ENCODE measurements around the gene PTPRB.

PTPRB gene

DNA sequence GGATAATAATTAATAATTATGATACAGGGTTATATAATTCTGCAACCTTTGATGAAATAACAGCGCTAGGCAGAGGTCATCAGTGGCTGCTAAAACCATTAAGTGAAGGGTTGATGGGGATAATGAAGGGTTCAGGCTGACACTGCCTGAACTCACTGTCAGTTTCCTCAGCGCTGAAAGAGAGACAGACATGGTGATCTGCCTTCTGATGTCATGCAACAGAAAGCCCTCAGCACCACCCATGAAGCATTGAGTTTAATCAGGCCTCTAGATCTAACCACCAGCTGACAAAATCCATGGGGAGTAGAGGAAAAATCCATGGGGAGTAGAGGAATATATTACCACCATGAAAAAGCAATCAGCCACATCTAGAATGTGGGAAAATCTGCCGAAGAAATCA is 107.6 kb downstream of the PTPRB start:
- Histone ChIP-seq H4K20me1 (ENCODE audit: control insufficient read depth, insufficient read depth, low read depth, low read length) (no peaks in the 10 kb centered on the region), H3K4me2 (ENCODE audit: low read length) (no peak overlapping the region), H3K27ac (ENCODE audit: low read depth, low read length) (no peak overlapping the region), H3K79me2 (ENCODE audit: control insufficient read depth, low read length) (no peaks in the 10 kb centered on the region), H3K9me3 (ENCODE audit: control insufficient read depth, insufficient read depth, low read length) (no peaks in the 10 kb centered on the region), H3K27me3 (ENCODE audit: control insufficient read depth, low read length) (no peaks in the 10 kb centered on the region), H3K4me3 (ENCODE audit: low read length) (no peak overlapping the region), H3F3A (ENCODE audit: control insufficient read depth, insufficient read depth) (no peaks in the 10 kb centered on the region), H3K36me3 (ENCODE audit: control insufficient read depth, low read length) (peaks cover 34% of the 10 kb centered on the region), H3K4me1 (ENCODE audit: control insufficient read depth, low read length) (no peaks in the 10 kb centered on the region), H3K9me2 (replicated peaks; ENCODE audit: control insufficient read depth, low read length) (no peaks in the 10 kb centered on the region)
- TF ChIP-seq, protein P1, sequence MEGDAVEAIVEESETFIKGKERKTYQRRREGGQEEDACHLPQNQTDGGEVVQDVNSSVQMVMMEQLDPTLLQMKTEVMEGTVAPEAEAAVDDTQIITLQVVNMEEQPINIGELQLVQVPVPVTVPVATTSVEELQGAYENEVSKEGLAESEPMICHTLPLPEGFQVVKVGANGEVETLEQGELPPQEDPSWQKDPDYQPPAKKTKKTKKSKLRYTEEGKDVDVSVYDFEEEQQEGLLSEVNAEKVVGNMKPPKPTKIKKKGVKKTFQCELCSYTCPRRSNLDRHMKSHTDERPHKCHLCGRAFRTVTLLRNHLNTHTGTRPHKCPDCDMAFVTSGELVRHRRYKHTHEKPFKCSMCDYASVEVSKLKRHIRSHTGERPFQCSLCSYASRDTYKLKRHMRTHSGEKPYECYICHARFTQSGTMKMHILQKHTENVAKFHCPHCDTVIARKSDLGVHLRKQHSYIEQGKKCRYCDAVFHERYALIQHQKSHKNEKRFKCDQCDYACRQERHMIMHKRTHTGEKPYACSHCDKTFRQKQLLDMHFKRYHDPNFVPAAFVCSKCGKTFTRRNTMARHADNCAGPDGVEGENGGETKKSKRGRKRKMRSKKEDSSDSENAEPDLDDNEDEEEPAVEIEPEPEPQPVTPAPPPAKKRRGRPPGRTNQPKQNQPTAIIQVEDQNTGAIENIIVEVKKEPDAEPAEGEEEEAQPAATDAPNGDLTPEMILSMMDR (IDR thresholded peaks at IDR 0.05; ENCODE audit: low read depth, low read length, poor library complexity, severe bottlenecking) = no peak
- TF ChIP-seq EZH2phosphoT487 (IDR thresholded peaks at IDR 0.05; ENCODE audit: borderline replicate concordance, low read length) = no peak

DNA sequence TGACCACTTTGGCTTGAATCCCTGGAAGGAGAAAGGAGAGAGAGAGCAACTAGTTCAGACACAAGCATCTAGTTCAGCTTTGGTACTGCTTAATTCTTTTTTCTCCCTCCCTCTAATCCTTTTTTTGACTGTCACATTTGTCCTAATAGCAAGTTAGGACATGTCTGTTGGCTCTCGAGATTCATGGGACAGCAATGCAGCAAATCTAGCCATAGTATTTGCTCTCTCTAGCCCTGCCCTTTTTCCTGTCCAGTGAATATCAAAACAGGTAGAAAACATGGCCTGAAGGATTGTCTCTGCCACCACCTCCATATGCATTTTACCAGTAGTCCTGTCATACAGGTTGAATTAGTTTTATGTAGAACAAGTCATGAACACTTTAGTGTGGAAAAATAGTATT is 116.4 kb downstream of the PTPRB start:
- no peaks in the 10 kb centered on the region for H3K9me2 ChIP-seq (replicated peaks; ENCODE audit: control insufficient read depth, low read length)
- no peaks in the 10 kb centered on the region for H3K79me2 ChIP-seq (ENCODE audit: control insufficient read depth, low read length)
- no peak overlapping the region for H3K4me3 ChIP-seq (ENCODE audit: low read length)
- H3K9me3 ChIP-seq (ENCODE audit: control insufficient read depth, insufficient read depth, low read length) = no peaks in the 10 kb centered on the region
- peaks cover 53% of the 10 kb centered on the region for H3K36me3 ChIP-seq (ENCODE audit: control insufficient read depth, low read length)
- TF ChIP-seq, protein P1 (IDR thresholded peaks at IDR 0.05; ENCODE audit: low read depth, low read length, poor library complexity, severe bottlenecking) = no peak
- TF ChIP-seq EZH2phosphoT487 (IDR thresholded peaks at IDR 0.05; ENCODE audit: borderline replicate concordance, low read length) = no peak
- H3K4me1 ChIP-seq (ENCODE audit: control insufficient read depth, low read length) = no peaks in the 10 kb centered on the region
- no peaks in the 10 kb centered on the region for H3K27me3 ChIP-seq (ENCODE audit: control insufficient read depth, low read length)
- no peak overlapping the region for H3K4me2 ChIP-seq (ENCODE audit: low read length)
- no peaks in the 10 kb centered on the region for H4K20me1 ChIP-seq (ENCODE audit: control insufficient read depth, insufficient read depth, low read depth, low read length)
- H3K27ac ChIP-seq (ENCODE audit: low read depth, low read length) = no peak overlapping the region
- no peaks in the 10 kb centered on the region for H3F3A ChIP-seq (ENCODE audit: control insufficient read depth, insufficient read depth)

DNA sequence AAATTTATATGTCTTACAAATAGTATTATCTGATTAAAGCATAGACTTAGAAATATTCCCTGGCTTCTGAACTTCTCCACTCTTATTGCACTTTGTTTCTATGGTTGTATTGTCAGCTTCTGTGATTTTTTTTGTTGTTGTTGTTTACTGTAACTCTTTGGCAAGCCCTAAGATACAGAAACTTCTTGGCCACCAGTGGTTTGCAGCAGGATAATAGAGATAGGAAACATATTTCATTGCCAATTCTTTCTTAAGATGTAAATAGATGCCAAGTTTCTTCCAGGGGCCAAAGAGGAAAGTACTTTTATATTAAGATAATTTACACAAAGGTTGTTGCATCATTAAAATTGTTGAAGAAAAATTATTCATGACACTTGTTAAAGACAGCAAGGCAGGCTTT is 123.8 kb downstream of the PTPRB start:
- Histone ChIP-seq H3K4me1 (ENCODE audit: control insufficient read depth, low read length) (peaks cover 16% of the 10 kb centered on the region), H3K27ac (ENCODE audit: low read depth, low read length) (no peak overlapping the region), H3K4me3 (ENCODE audit: low read length) (no peak overlapping the region), H3K79me2 (ENCODE audit: control insufficient read depth, low read length) (peaks cover 3% of the 10 kb centered on the region; the same call in 1 of the 2 replicates), H3K27me3 (ENCODE audit: control insufficient read depth, low read length) (no peaks in the 10 kb centered on the region), H3K9me3 (ENCODE audit: control insufficient read depth, insufficient read depth, low read length) (no peaks in the 10 kb centered on the region), H3K36me3 (ENCODE audit: control insufficient read depth, low read length) (peaks cover 63% of the 10 kb centered on the region), H3K9me2 (replicated peaks; ENCODE audit: control insufficient read depth, low read length) (no peaks in the 10 kb centered on the region), H3F3A (ENCODE audit: control insufficient read depth, insufficient read depth) (no peaks in the 10 kb centered on the region), H3K4me2 (ENCODE audit: low read length) (no peak overlapping the region), H4K20me1 (ENCODE audit: control insufficient read depth, insufficient read depth, low read depth, low read length) (no peaks in the 10 kb centered on the region)
- no peak for TF ChIP-seq EZH2phosphoT487 (IDR thresholded peaks at IDR 0.05; ENCODE audit: borderline replicate concordance, low read length)
- TF ChIP-seq, protein P1 (IDR thresholded peaks at IDR 0.05; ENCODE audit: low read depth, low read length, poor library complexity, severe bottlenecking) = no peak

Data from DOHH2 (cell line).